HCT116 (cell line): ENCODE data around the gene TTC36. TPM values are rescaled to one million over a fixed set of nuclear protein-coding genes. Genes with fewer than 3 reads are reported as not detected.

ENCODE experiments used
- ATAC-seq: fragments of 200-7000 bp; cut with Tn5 transposase; 2 replicates; pipeline ENCODE4 v1.9.1; 2020; ENCODE audit warnings: mild to moderate bottlenecking, moderate library complexity
- BruUV-seq: library from RNA; stranded (reverse); fragments of 400-500 nt; replicated peaks from 2 replicates; lab custom pipeline; 2021; lab: Mats Ljungman, UMichigan
- CTCF ChIA-PET: fragments of 300-600 bp; sonication (Branson Sonifier 250); formaldehyde crosslinking; loops from one replicate; lab custom pipeline; 2021; ENCODE audit warnings: antibody characterized with exemption; lab: Charles Lee
- POLR2A ChIA-PET: fragments of 300-600, 350-600 bp; sonication (Branson Sonifier 250); formaldehyde crosslinking; loops from one replicate; lab custom pipeline; 2021; ENCODE audit warnings: antibody characterized with exemption; lab: Charles Lee
- RAD21 ChIA-PET, 2 experiments: fragments of 300-600 bp; sonication (Branson Sonifier 250); formaldehyde crosslinking; loops; one replicate each; lab custom pipeline; 2023; ENCODE audit warnings: low total read pairs in 2 of 2; ENCODE audit not compliant: uncharacterized antibody in 2 of 2, unreplicated experiment in 2 of 2, low non-redundant PET in 1 of 2; lab: Charles Lee
- DNase-seq: peaks from one replicate; pipeline ENCODE4 v3.0.0-alpha.2; 2010; ENCODE audit warnings: low read depth, low spot score
- H2AFZ ChIP-seq: fragments of 200-600 bp; shearing (Covaris generic), sonication (generic); 2 replicates; pipeline ENCODE4 v1.6.1; 2017; ENCODE audit warnings: low read depth, mixed run types, mixed read lengths, antibody characterized with exemption, low read length; ENCODE audit not compliant: poor library complexity, severe bottlenecking
- H3K27ac ChIP-seq: 2 replicates; pipeline ENCODE4 v1.5.1; 2012; ENCODE audit warnings: low read depth, low read length
- H3K27me3 ChIP-seq: fragments of 200-600 bp; sonication (generic); 2 replicates; pipeline ENCODE4 v1.6.1; 2016; ENCODE audit warnings: mixed run types, low read length, mixed read lengths; ENCODE audit not compliant: insufficient read depth
- H3K36me3 ChIP-seq, 2 experiments: fragments of 200-500 bp in 1 of 2; fragments of 200-600 bp in 1 of 2; sonication (Bioruptor generic) in 1 of 2; sonication (generic) in 1 of 2; 2 replicates each; pipeline versions ENCODE4 v1.5.1 to v1.6.1; 2014 to 2016; ENCODE audit warnings: low read length in 2 of 2, inconsistent platforms in 1 of 2, mixed read lengths in 1 of 2, mixed run types in 1 of 2; ENCODE audit not compliant: insufficient read depth in 2 of 2, control insufficient read depth in 1 of 2
- H3K4me1 ChIP-seq, 2 experiments: fragments of 200-600 bp in 1 of 2; sonication (generic) in 1 of 2; 2 replicates each; pipeline versions ENCODE4 v1.5.1 to v1.6.1; 2012 to 2017; ENCODE audit warnings: low read length in 2 of 2, inconsistent platforms in 1 of 2, mild to moderate bottlenecking in 1 of 2, mixed read lengths in 1 of 2, mixed run types in 1 of 2, moderate library complexity in 1 of 2; ENCODE audit not compliant: insufficient read depth in 2 of 2, control insufficient read depth in 1 of 2
- H3K4me2 ChIP-seq: fragments of 200-600 bp; sonication (generic); 2 replicates; pipeline ENCODE4 v1.6.1; 2017; ENCODE audit warnings: mixed run types, low read length, mixed read lengths
- H3K4me3 ChIP-seq, 2 experiments: fragments of 200-600 bp in 1 of 2; sonication (generic) in 1 of 2; replicated peaks in 1 of 2; 2 replicates each; pipeline ENCODE4 v1.5.1; 2011 to 2016; ENCODE audit warnings: low read length in 2 of 2, control low read depth in 1 of 2, low read depth in 1 of 2, mild to moderate bottlenecking in 1 of 2, mixed read lengths in 1 of 2, mixed run types in 1 of 2
- H3K79me2 ChIP-seq: fragments of 200-600 bp; sonication (generic); 2 replicates; pipeline ENCODE4 v1.6.1; 2017; ENCODE audit warnings: mild to moderate bottlenecking, mixed run types, low read length, moderate library complexity, mixed read lengths; ENCODE audit not compliant: insufficient read depth
- H3K9ac ChIP-seq: fragments of 200-600 bp; sonication (generic); 2 replicates; pipeline ENCODE4 v1.6.1; 2016; ENCODE audit warnings: low read length, mixed read lengths
- H3K9me2 ChIP-seq: fragments of 200-600 bp; sonication (generic), shearing (Covaris generic); 2 replicates; pipeline ENCODE4 v1.6.1; 2017; ENCODE audit warnings: mixed run types, mild to moderate bottlenecking, moderate library complexity; ENCODE audit not compliant: insufficient read depth
- H3K9me3 ChIP-seq, 2 experiments: fragments of 200-500 bp in 1 of 2; fragments of 200-600 bp in 1 of 2; sonication (Bioruptor generic) in 1 of 2; sonication (generic) in 1 of 2; 2 replicates each; pipeline ENCODE4 v1.6.1; 2014 to 2017; ENCODE audit warnings: low read length in 2 of 2, mixed read lengths in 2 of 2, inconsistent platforms in 1 of 2, low read depth in 1 of 2, mild to moderate bottlenecking in 1 of 2, mixed run types in 1 of 2, moderate library complexity in 1 of 2; ENCODE audit not compliant: control insufficient read depth in 1 of 2, insufficient read depth in 1 of 2
- H4K20me1 ChIP-seq: fragments of 200-600 bp; sonication (generic), shearing (Covaris generic); 2 replicates; pipeline ENCODE4 v1.6.1; 2017; ENCODE audit warnings: mixed run types, mild to moderate bottlenecking, moderate library complexity; ENCODE audit not compliant: insufficient read depth
- EZH2 ChIP-seq: fragments of 200-600 bp; sonication (generic); IDR thresholded peaks from 2 replicates; pipeline ENCODE4 v1.6.1; 2017; ENCODE audit warnings: antibody characterized with exemption, mixed run types
- EZH2phosphoT487 ChIP-seq: fragments of 200-600 bp; IDR thresholded peaks from 2 replicates; pipeline ENCODE4 v1.6.1; 2018; ENCODE audit warnings: antibody characterized with exemption, borderline replicate concordance
- RAD21 ChIP-seq: IDR thresholded peaks from 2 replicates; pipeline ENCODE4 v1.6.1; 2012; ENCODE audit warnings: low read depth, mild to moderate bottlenecking
- SIN3A ChIP-seq: IDR thresholded peaks from 2 replicates; pipeline ENCODE4 v1.6.1; 2012; ENCODE audit warnings: low read depth
- SP1 ChIP-seq: IDR thresholded peaks from 2 replicates; pipeline ENCODE4 v1.6.1; 2012; ENCODE audit warnings: low read depth
- YY1 ChIP-seq: IDR thresholded peaks from 2 replicates; pipeline ENCODE4 v1.6.1; 2011; ENCODE audit warnings: low read length, low read depth, moderate library complexity, mild to moderate bottlenecking; ENCODE audit not compliant: insufficient replicate concordance; ENCODE audit errors: extremely low read depth
- ZFX ChIP-seq: fragments of 450-650 bp; IDR thresholded peaks from 2 replicates; pipeline ENCODE4 v1.6.1; 2017
- intact Hi-C: fragments of 100-400 bp; cut with micrococcal nuclease; formaldehyde crosslinking; loops from 2 replicates; pipeline ENCODE4 v1.10.0; 2022
- total RNA-seq: library from RNA; stranded (reverse); gene quantifications from one replicate; pipeline ENCODE4 v1.2.1, GENCODE V29; 2021; ENCODE audit not compliant: unreplicated experiment
- TF ChIP-seq, protein P1 (sequence below), 3 experiments: fragments of 200-600 bp in 1 of 3; sonication (generic) in 1 of 3; IDR thresholded peaks in 2 of 3; conservative IDR thresholded peaks in 1 of 3; 2 replicates each; pipeline ENCODE4 v1.5.1; 2012 to 2017; ENCODE audit warnings: low read depth in 2 of 3, low read length in 2 of 3, antibody characterized with exemption in 1 of 3, borderline replicate concordance in 1 of 3, control low read depth in 1 of 3, mild to moderate bottlenecking in 1 of 3, mixed read lengths in 1 of 3, mixed run types in 1 of 3, moderate library complexity in 1 of 3; ENCODE audit not compliant: insufficient read depth in 1 of 3
- TF ChIP-seq, protein P2 (sequence below): IDR thresholded peaks from 2 replicates; pipeline ENCODE4 v1.6.1; 2011; ENCODE audit warnings: mild to moderate bottlenecking, low read length, moderate library complexity; ENCODE audit not compliant: insufficient replicate concordance; ENCODE audit errors: extremely low read depth
- TF ChIP-seq, protein P3 (sequence below): IDR thresholded peaks from 2 replicates; pipeline ENCODE4 v1.6.1; 2012
- TF ChIP-seq, protein P4 (sequence below): IDR thresholded peaks from 2 replicates; pipeline ENCODE4 v1.6.1; 2012; ENCODE audit warnings: low read depth

TTC36 gene
- total RNA-seq, 1 experiment from 2014 or later, result 0.47 TPM

DNA sequence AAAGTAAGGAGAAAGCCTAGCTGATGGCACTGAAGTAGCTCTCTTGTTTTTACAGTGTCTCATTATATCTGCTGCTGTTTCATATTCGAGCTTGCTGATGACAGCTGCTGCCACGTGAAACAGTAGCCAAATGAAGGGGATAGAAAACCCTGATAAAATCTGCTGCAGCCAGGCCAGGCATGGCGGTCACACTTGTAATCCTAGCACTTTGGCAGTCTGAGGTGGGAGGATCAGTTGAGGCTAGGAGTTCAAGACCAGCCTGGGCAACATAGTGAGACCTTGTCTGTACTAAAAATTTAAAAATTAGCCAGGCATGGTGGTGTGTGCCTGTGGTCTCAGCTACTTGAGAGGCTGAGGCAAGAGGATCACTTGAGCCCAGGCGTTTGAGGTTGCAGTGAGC is 25.1 kb downstream of the TTC36 start:
- Histone ChIP-seq H3K4me3 (no peak overlapping the region), H3K27ac (no peak overlapping the region), H3K9me2 (no peaks in the 10 kb centered on the region), H3K4me1 (no peaks in the 10 kb centered on the region), H3K4me2 (no peak overlapping the region), H4K20me1 (no peaks in the 10 kb centered on the region), H3K79me2 (no peaks in the 10 kb centered on the region), H2AFZ (no peak overlapping the region), H3K9me3 (no peaks in the 10 kb centered on the region), H3K9ac (no peak overlapping the region), H3K27me3 (no peaks in the 10 kb centered on the region), H3K36me3 (peaks cover 10 to 25% of the 10 kb centered on the region in 2 experiments)
- TF ChIP-seq SIN3A (no peak), ZFX (no peak), EZH2 (no peak), EZH2phosphoT487 (no peak), SP1 (no peak), RAD21 (no peak), YY1 (no peak)
- TF ChIP-seq, protein P1, sequence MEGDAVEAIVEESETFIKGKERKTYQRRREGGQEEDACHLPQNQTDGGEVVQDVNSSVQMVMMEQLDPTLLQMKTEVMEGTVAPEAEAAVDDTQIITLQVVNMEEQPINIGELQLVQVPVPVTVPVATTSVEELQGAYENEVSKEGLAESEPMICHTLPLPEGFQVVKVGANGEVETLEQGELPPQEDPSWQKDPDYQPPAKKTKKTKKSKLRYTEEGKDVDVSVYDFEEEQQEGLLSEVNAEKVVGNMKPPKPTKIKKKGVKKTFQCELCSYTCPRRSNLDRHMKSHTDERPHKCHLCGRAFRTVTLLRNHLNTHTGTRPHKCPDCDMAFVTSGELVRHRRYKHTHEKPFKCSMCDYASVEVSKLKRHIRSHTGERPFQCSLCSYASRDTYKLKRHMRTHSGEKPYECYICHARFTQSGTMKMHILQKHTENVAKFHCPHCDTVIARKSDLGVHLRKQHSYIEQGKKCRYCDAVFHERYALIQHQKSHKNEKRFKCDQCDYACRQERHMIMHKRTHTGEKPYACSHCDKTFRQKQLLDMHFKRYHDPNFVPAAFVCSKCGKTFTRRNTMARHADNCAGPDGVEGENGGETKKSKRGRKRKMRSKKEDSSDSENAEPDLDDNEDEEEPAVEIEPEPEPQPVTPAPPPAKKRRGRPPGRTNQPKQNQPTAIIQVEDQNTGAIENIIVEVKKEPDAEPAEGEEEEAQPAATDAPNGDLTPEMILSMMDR (IDR thresholded peaks at IDR 0.05 in 2 of 3, conservative IDR thresholded peaks at IDR 0.05 in 1 of 3; ENCODE audit: borderline replicate concordance in 1 of 3, insufficient read depth in 1 of 3, low read depth in 2 of 3, low read length in 2 of 3), result no peak
- TF ChIP-seq, protein P2, sequence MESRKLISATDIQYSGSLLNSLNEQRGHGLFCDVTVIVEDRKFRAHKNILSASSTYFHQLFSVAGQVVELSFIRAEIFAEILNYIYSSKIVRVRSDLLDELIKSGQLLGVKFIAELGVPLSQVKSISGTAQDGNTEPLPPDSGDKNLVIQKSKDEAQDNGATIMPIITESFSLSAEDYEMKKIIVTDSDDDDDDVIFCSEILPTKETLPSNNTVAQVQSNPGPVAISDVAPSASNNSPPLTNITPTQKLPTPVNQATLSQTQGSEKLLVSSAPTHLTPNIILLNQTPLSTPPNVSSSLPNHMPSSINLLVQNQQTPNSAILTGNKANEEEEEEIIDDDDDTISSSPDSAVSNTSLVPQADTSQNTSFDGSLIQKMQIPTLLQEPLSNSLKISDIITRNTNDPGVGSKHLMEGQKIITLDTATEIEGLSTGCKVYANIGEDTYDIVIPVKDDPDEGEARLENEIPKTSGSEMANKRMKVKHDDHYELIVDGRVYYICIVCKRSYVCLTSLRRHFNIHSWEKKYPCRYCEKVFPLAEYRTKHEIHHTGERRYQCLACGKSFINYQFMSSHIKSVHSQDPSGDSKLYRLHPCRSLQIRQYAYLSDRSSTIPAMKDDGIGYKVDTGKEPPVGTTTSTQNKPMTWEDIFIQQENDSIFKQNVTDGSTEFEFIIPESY, result no peak
- TF ChIP-seq, protein P3, sequence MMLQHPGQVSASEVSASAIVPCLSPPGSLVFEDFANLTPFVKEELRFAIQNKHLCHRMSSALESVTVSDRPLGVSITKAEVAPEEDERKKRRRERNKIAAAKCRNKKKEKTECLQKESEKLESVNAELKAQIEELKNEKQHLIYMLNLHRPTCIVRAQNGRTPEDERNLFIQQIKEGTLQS, result no peak
- TF ChIP-seq, protein P4, sequence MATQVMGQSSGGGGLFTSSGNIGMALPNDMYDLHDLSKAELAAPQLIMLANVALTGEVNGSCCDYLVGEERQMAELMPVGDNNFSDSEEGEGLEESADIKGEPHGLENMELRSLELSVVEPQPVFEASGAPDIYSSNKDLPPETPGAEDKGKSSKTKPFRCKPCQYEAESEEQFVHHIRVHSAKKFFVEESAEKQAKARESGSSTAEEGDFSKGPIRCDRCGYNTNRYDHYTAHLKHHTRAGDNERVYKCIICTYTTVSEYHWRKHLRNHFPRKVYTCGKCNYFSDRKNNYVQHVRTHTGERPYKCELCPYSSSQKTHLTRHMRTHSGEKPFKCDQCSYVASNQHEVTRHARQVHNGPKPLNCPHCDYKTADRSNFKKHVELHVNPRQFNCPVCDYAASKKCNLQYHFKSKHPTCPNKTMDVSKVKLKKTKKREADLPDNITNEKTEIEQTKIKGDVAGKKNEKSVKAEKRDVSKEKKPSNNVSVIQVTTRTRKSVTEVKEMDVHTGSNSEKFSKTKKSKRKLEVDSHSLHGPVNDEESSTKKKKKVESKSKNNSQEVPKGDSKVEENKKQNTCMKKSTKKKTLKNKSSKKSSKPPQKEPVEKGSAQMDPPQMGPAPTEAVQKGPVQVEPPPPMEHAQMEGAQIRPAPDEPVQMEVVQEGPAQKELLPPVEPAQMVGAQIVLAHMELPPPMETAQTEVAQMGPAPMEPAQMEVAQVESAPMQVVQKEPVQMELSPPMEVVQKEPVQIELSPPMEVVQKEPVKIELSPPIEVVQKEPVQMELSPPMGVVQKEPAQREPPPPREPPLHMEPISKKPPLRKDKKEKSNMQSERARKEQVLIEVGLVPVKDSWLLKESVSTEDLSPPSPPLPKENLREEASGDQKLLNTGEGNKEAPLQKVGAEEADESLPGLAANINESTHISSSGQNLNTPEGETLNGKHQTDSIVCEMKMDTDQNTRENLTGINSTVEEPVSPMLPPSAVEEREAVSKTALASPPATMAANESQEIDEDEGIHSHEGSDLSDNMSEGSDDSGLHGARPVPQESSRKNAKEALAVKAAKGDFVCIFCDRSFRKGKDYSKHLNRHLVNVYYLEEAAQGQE, result no peak
- intact Hi-C loops, result no loop called here
- POLR2A ChIA-PET, result no interaction called here
- DNase-seq, result no peak
- ATAC-seq, result no peak
- BruUV-seq, result no TSS peak
- CTCF ChIA-PET, result no interaction called here
- RAD21 ChIA-PET, result no interaction called here
